IPS-11a (cell line): ENCODE results near the gene CYSLTR2.

ENCODE experiments used
- H3K4me3 ChIP-seq: one replicate; pipeline ENCODE4 v1.5.1; 2013; ENCODE audit warnings: low read depth, low read length, control low read depth

Gene CYSLTR2

GRCh38 chr13:48735571-48735970 is 81.8 kb downstream of the CYSLTR2 start:
- no peak overlapping the region for H3K4me3 ChIP-seq

- no peak overlapping the region for H3K4me3 ChIP-seq
Measured at GRCh38 chr13:48737689-48738088, 84.0 kb downstream of the CYSLTR2 start.

GRCh38 chr13:48738311-48738710 is 84.6 kb downstream of the CYSLTR2 start:
- H3K4me3 ChIP-seq = no peak overlapping the region

GRCh38 chr13:48739386-48739964 is 85.7 kb downstream of the CYSLTR2 start:
- no peak overlapping the region for H3K4me3 ChIP-seq

- no peak overlapping the region for H3K4me3 ChIP-seq
Measured at GRCh38 chr13:48741377-48741776, 87.6 kb downstream of the CYSLTR2 start.

- H3K4me3 ChIP-seq = no peak overlapping the region
Measured at GRCh38 chr13:48746821-48747220, 93.1 kb downstream of the CYSLTR2 start.

- no peak overlapping the region for H3K4me3 ChIP-seq
Measured at GRCh38 chr13:48748681-48749080, 95.0 kb downstream of the CYSLTR2 start.

GRCh38 chr13:48749144-48749543 is 95.4 kb downstream of the CYSLTR2 start:
- H3K4me3 ChIP-seq = no peak overlapping the region

DNA sequence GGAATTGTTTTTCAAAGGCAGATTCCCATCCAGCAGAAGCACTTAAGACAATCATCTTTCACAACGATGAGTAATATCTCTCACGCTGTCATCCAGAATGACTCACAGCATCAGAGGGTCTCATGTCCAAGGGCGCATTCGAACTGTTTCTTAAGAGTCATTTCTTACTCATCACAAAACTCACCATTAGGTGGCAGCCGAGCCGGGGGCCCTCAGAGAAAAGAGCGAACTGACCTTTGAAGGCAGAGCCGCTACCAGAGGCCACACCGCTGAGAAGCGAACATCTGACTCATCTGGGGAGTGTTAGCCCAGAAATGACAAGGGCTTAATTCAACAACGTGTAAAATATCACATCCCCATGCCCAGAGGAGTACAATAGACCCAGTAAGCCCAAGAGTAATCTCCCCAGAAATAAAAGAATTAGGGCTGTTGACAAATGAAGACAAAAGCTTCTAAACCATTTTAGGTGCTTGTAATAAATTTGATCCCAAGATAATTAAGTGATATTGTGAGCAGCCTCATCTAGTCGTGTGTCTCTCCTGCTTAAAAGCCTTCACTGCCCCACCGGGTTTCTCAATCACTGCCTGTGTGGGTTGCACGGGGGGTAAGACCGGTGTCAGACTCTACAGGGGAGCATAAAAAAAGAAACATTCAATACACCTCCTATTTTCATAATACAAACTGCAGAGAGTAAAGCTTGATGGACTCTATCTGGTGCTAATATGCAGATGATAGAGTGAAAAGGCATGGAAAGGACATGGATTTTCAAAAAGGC is 96.2 kb downstream of the CYSLTR2 start:
- H3K4me3 ChIP-seq = no peak overlapping the region

DNA sequence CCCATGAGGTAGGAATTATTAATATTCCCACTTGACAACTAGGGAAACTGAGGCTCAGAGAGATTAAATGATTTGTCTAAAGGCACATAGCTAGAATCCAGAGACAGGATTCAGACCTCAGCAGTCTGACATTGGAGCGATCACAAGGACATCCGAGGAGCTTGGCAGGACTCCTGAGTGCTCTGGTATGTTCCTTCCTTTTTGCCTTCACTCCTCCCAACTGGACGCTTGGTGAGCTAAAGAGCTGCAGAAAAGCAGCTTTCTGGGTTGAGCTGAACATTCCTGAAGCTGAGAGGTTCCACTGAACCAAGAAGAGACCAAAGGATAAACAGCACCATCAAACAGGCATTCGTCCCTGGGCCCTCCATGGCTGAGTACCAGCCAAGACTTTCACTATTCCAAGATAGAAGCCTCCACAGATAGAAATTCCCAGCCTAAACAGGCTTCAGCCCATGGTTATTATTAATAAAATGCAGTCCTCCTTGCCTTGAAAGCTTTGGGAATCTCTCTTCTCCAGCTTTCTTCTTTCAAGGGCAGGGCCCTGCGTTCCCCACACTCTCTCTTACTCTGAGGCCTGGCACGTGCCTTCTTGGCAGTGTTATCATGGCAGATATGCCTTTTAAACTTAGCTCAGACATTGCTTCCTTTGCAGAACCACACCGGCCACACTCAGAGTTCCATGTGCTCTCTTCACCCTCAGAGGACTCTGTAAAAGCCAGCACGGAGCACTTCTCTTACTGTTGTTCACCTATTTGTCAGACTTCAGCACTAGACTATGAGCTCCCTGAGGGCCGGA is 97.1 kb downstream of the CYSLTR2 start:
- no peak overlapping the region for H3K4me3 ChIP-seq

DNA sequence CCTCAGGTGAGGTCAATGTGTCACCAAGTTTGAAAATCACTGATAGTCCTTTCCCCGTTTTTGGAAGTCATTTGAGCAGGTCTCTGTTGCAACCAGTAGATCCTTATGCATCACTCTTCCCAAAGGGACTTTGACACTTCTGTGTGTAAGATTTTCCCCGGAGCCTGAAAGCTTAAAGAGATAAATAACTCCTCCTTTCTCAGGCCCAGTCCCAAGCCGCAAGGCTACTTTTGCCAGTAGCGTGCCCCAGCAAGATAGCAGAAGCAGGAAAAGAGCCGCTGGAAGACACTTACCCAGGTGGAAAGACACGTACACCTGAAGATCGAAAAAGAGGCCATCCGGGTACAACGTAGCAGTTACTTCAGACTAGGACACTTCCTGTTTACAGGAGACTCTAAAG is 106.9 kb downstream of the CYSLTR2 start:
- no peak overlapping the region for H3K4me3 ChIP-seq
